HepG2 (cell line): Measurements from ENCODE around the gene ACSM5. TPM values are rescaled to one million over a fixed set of nuclear protein-coding genes. Genes with fewer than 3 reads are reported as not detected.

Experiments
- ATF7-NPFF ChIP-seq: sonication (generic); formaldehyde crosslinking; IDR thresholded peaks from 2 replicates; pipeline ENCODE4 v1.8.1; 2023; ENCODE audit warnings: mild to moderate bottlenecking, low read depth, missing genetic modification reagents, moderate library complexity
- FOXA3 ChIP-seq: IDR thresholded peaks from 2 replicates; pipeline ENCODE4 v1.6.1; 2016; ENCODE audit warnings: missing genetic modification reagents, missing compliant biosample characterization
- GTF3A ChIP-seq: sonication (generic); formaldehyde crosslinking; conservative IDR thresholded peaks from 2 replicates; pipeline ENCODE4 v1.4.0; 2020; ENCODE audit warnings: mild to moderate bottlenecking, missing genetic modification reagents
- HES4 ChIP-seq: sonication (generic); formaldehyde crosslinking; IDR thresholded peaks from 2 replicates; pipeline ENCODE4 v1.9.0; 2021; ENCODE audit warnings: mild to moderate bottlenecking, missing genetic modification reagents, borderline replicate concordance
- KLF12 ChIP-seq: sonication (generic); formaldehyde crosslinking; IDR thresholded peaks from 2 replicates; pipeline ENCODE4 v1.4.0; 2020; ENCODE audit warnings: missing genetic modification reagents, borderline replicate concordance
- MIER3 ChIP-seq: IDR thresholded peaks from 2 replicates; pipeline ENCODE4 v1.6.1; 2016; ENCODE audit warnings: missing compliant biosample characterization, borderline replicate concordance
- MZF1 ChIP-seq: sonication (generic); formaldehyde crosslinking; IDR thresholded peaks from 2 replicates; pipeline ENCODE4 v1.8.1; 2023; ENCODE audit warnings: mild to moderate bottlenecking, missing genetic modification reagents, borderline replicate concordance
- PHF5A ChIP-seq: IDR thresholded peaks from one replicate; pipeline ENCODE4 v1.6.1; 2018; ENCODE audit warnings: low read depth, missing genetic modification reagents; ENCODE audit not compliant: unreplicated experiment
- PITX1 ChIP-seq: sonication (generic); formaldehyde crosslinking; IDR thresholded peaks from 2 replicates; pipeline ENCODE4 v1.5.1; 2020; ENCODE audit warnings: mild to moderate bottlenecking, missing genetic modification reagents
- PTBP1 ChIP-seq: fragments of 200-400 bp; formaldehyde crosslinking; IDR thresholded peaks from 2 replicates; pipeline ENCODE4 v1.6.1; 2018; ENCODE audit warnings: low read length, low read depth; ENCODE audit not compliant: poor library complexity, severe bottlenecking
- RCOR2 ChIP-seq: IDR thresholded peaks from 2 replicates; pipeline ENCODE4 v1.6.1; 2016; ENCODE audit warnings: missing biosample characterization, missing genetic modification reagents
- RFX3 ChIP-seq: IDR thresholded peaks from 2 replicates; pipeline ENCODE4 v1.6.1; 2016; ENCODE audit warnings: missing biosample characterization, missing genetic modification reagents
- TAF1 ChIP-seq: sonication (generic); formaldehyde crosslinking; IDR thresholded peaks from 2 replicates; pipeline ENCODE4 v1.4.0; 2020; ENCODE audit warnings: missing genetic modification reagents
- YEATS2 ChIP-seq: sonication (generic); formaldehyde crosslinking; IDR thresholded peaks from 2 replicates; pipeline ENCODE4 v1.4.0; 2020; ENCODE audit warnings: missing genetic modification reagents, borderline replicate concordance
- ZBTB7A ChIP-seq: sonication (generic); formaldehyde crosslinking; IDR thresholded peaks from 2 replicates; pipeline ENCODE4 v1.8.0; 2022; ENCODE audit warnings: mild to moderate bottlenecking, missing genetic modification reagents
- ZIK1 ChIP-seq: sonication (generic); formaldehyde crosslinking; IDR thresholded peaks from 2 replicates; pipeline ENCODE4 v1.5.0; 2020; ENCODE audit warnings: mild to moderate bottlenecking, low read depth, missing genetic modification reagents, borderline replicate concordance
- ZNF44 ChIP-seq: sonication (generic); formaldehyde crosslinking; IDR thresholded peaks from 2 replicates; pipeline ENCODE4 v1.5.1; 2020; ENCODE audit warnings: mild to moderate bottlenecking, missing genetic modification reagents
- ZNF530 ChIP-seq: sonication (generic); formaldehyde crosslinking; IDR thresholded peaks from 2 replicates; pipeline ENCODE4 v1.5.0; 2020; ENCODE audit warnings: low read depth, mild to moderate bottlenecking, missing genetic modification reagents
- ZNF792 ChIP-seq: IDR thresholded peaks from 2 replicates; pipeline ENCODE4 v1.6.1; 2016
- polyA plus RNA-seq, 8 experiments: library from polyadenylated mRNA; depleted of rRNA in 3 of 8; stranded (reverse) in 7 of 8; unstranded in 1 of 8; fragments of >200 nt; fragmentation: Illumina TruSeq in 4 of 8; extraction: Trizol in 4 of 8; gene quantifications; 2 replicates each; pipeline versions ENCODE4 v1.2.1 to v1.2.3, GENCODE V29; 2011 to 2016; ENCODE audit warnings: low read depth in 4 of 8, missing spikeins in 1 of 8, mixed read lengths in 1 of 8; ENCODE audit not compliant: insufficient read depth in 1 of 8
- total RNA-seq, 5 experiments: library from RNA; depleted of rRNA; stranded (reverse); fragments of >200 nt; fragmentation: Illumina TruSeq; extraction: Trizol; gene quantifications; 2 replicates each; pipeline ENCODE4 v1.2.3, GENCODE V29; 2016; ENCODE audit warnings: low read depth in 1 of 5
- TF ChIP-seq, protein P1 (sequence below): sonication (generic); formaldehyde crosslinking; IDR thresholded peaks from 2 replicates; pipeline ENCODE4 v1.4.0; 2020; ENCODE audit warnings: low read depth, mild to moderate bottlenecking, missing genetic modification reagents
- TF ChIP-seq, protein P2 (sequence below): IDR thresholded peaks from 2 replicates; pipeline ENCODE4 v1.6.1; 2016; ENCODE audit warnings: missing compliant biosample characterization, missing genetic modification reagents, borderline replicate concordance
- TF ChIP-seq, protein P3 (sequence below): sonication (generic); IDR thresholded peaks from 2 replicates; pipeline ENCODE4 v1.6.1; 2016; ENCODE audit warnings: low read depth, borderline replicate concordance
- TF ChIP-seq, protein P4 (sequence below): sonication (generic); formaldehyde crosslinking; IDR thresholded peaks from 2 replicates; pipeline ENCODE4 v1.4.0; 2020; ENCODE audit warnings: missing genetic modification reagents, mild to moderate bottlenecking, borderline replicate concordance
- TF ChIP-seq, protein P5 (sequence below): IDR thresholded peaks from 2 replicates; pipeline ENCODE4 v1.6.1; 2012; ENCODE audit warnings: inconsistent platforms

Gene ACSM5
- total and polyA plus RNA-seq, 2 of the 13 experiments (the other 11 are each of a cell fraction or from before 2014, with no cell fraction given) = 9.1 to 15.0 TPM

DNA sequence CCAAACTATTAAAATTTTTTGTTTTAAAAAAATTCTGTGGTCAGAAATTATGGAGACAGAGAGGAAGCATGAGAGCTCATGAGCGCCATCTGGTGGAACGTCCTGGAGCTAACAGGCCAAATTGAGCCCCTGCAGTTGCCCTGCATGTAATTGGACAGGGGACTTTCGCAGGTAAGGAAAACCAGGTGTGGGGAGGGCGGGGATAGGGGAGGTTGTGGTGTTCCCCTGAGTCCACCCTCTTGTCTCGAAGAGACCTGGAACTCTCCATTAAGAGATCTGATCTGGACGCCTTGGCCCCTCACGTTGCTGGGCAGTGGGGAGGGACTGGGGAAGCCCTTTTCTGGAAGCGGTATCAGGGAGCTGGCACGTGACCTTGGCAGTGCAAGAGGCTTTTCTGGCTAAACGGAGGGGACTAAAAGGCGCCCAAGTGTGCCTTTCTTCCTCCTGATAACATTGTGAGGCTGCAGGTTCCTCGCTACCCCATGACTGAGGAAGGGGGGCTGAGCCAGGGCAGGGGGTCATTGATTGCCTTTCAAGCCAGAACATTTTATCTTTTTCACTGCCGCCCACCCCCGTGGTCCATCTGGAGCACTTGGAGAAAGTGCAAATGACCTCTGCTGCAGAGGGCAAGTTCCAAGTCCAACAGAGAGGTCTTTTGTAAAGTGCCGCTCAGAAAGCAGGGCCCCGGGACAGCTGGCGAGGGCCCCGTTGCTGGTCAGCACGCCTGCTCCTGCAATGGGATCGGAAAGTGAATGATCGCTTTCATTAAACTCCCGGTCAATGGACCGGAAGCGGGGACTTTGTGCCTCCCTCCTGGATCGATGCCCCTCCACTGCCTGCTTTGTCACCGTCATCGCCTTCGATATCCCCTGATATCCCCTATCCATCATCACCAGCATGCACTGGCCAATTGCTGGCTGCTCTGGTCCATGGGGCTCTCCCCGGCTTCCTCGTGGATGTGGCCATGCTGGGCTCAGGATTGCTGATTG lies 23.2 kb upstream of the ACSM5 start (continued):
- TF ChIP-seq RFX3 (CRISPR knock-in tag) (no peak), MZF1 (CRISPR knock-in tag) (peak; percentile 91; the same call in 1 of the 2 replicates), YEATS2 (0 out of 2 replicates have a peak, but pooled peaks have one; percentile 16), ZBTB7A (CRISPR knock-in tag) (peak; percentile 83; the same call in 1 of the 2 replicates), GTF3A (CRISPR knock-in tag) (no peak), PTBP1 (no peak), KLF12 (CRISPR knock-in tag) (peak; percentile 72; the same call in 1 of the 2 replicates), MIER3 (no peak; the same call in 1 of the 2 replicates), ZNF44 (CRISPR knock-in tag) (peak; percentile 70; the same call in 1 of the 2 replicates), ATF7-NPFF (CRISPR knock-in tag) (peak; percentile 37; the same call in 1 of the 2 replicates), PITX1 (CRISPR knock-in tag) (peak; percentile 86), PHF5A (no peak), RCOR2 (CRISPR knock-in tag) (0 out of 2 replicates have a peak, but pooled peaks have one; percentile 43), TAF1 (CRISPR knock-in tag) (no peak), ZNF530 (CRISPR knock-in tag) (no peak), ZNF792 (CRISPR knock-in tag) (no peak), FOXA3 (CRISPR knock-in tag) (no peak; the same call in 1 of the 2 replicates), ZIK1 (CRISPR knock-in tag) (0 out of 2 replicates have a peak, but pooled peaks have one; percentile 51), HES4 (CRISPR knock-in tag) (peak; percentile 60)
- TF ChIP-seq, protein P1, sequence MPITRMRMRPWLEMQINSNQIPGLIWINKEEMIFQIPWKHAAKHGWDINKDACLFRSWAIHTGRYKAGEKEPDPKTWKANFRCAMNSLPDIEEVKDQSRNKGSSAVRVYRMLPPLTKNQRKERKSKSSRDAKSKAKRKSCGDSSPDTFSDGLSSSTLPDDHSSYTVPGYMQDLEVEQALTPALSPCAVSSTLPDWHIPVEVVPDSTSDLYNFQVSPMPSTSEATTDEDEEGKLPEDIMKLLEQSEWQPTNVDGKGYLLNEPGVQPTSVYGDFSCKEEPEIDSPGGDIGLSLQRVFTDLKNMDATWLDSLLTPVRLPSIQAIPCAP (CRISPR knock-in tag) = no peak
- TF ChIP-seq, protein P2, sequence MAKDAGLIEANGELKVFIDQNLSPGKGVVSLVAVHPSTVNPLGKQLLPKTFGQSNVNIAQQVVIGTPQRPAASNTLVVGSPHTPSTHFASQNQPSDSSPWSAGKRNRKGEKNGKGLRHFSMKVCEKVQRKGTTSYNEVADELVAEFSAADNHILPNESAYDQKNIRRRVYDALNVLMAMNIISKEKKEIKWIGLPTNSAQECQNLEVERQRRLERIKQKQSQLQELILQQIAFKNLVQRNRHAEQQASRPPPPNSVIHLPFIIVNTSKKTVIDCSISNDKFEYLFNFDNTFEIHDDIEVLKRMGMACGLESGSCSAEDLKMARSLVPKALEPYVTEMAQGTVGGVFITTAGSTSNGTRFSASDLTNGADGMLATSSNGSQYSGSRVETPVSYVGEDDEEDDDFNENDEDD = no peak
- TF ChIP-seq, protein P3, sequence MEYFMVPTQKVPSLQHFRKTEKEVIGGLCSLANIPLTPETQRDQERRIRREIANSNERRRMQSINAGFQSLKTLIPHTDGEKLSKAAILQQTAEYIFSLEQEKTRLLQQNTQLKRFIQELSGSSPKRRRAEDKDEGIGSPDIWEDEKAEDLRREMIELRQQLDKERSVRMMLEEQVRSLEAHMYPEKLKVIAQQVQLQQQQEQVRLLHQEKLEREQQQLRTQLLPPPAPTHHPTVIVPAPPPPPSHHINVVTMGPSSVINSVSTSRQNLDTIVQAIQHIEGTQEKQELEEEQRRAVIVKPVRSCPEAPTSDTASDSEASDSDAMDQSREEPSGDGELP = peak; percentile 94
- TF ChIP-seq, protein P4, sequence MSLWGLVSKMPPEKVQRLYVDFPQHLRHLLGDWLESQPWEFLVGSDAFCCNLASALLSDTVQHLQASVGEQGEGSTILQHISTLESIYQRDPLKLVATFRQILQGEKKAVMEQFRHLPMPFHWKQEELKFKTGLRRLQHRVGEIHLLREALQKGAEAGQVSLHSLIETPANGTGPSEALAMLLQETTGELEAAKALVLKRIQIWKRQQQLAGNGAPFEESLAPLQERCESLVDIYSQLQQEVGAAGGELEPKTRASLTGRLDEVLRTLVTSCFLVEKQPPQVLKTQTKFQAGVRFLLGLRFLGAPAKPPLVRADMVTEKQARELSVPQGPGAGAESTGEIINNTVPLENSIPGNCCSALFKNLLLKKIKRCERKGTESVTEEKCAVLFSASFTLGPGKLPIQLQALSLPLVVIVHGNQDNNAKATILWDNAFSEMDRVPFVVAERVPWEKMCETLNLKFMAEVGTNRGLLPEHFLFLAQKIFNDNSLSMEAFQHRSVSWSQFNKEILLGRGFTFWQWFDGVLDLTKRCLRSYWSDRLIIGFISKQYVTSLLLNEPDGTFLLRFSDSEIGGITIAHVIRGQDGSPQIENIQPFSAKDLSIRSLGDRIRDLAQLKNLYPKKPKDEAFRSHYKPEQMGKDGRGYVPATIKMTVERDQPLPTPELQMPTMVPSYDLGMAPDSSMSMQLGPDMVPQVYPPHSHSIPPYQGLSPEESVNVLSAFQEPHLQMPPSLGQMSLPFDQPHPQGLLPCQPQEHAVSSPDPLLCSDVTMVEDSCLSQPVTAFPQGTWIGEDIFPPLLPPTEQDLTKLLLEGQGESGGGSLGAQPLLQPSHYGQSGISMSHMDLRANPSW (CRISPR knock-in tag) = peak; percentile 96; the same call in 1 of the 2 replicates
- TF ChIP-seq, protein P5, sequence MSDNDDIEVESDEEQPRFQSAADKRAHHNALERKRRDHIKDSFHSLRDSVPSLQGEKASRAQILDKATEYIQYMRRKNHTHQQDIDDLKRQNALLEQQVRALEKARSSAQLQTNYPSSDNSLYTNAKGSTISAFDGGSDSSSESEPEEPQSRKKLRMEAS = peak; percentile 56; the same call in 1 of the 2 replicates
